IPS DF 6.9 (cell line): Measurements from ENCODE around the gene S1PR3.

Experiments used
- DNase-seq: peaks from one replicate; pipeline ENCODE4 v3.0.0-alpha.2; 2013; ENCODE audit warnings: low read depth, low spot score
- H3K27ac ChIP-seq: one replicate; pipeline ENCODE4 v1.5.1; 2013; ENCODE audit warnings: low read length, control low read depth
- H3K27me3 ChIP-seq: 2 replicates; pipeline ENCODE4 v1.6.1; 2013; ENCODE audit warnings: mild to moderate bottlenecking, low read length; ENCODE audit not compliant: control insufficient read depth, insufficient read depth
- H3K36me3 ChIP-seq: 2 replicates; pipeline ENCODE4 v1.6.1; 2013; ENCODE audit warnings: low read length; ENCODE audit not compliant: control insufficient read depth, insufficient read depth
- H3K4me1 ChIP-seq: 2 replicates; pipeline ENCODE4 v1.6.1; 2013; ENCODE audit warnings: low read length; ENCODE audit not compliant: control insufficient read depth, insufficient read depth
- H3K4me3 ChIP-seq: 2 replicates; pipeline ENCODE4 v1.5.1; 2013; ENCODE audit warnings: mild to moderate bottlenecking, low read length
- H3K9me3 ChIP-seq: 2 replicates; pipeline ENCODE4 v1.6.1; 2013; ENCODE audit warnings: low read length, inconsistent platforms; ENCODE audit not compliant: control insufficient read depth, insufficient read depth
- WGBS: extraction: QIAGEN DNeasy Blood & Tissue Kit; methylation state at CpG from one replicate; pipeline ENCODE4 v1.1.7; 2013; ENCODE audit warnings: mixed read lengths, missing lambda C conversion rate; ENCODE audit not compliant: insufficient read length, insufficient coverage; 5-methylcytosine and 5-hydroxymethylcytosine counted together

The S1PR3 gene

GRCh38 chr9:88952086-88952615, 39.1 kb upstream of the S1PR3 start:
- no peak for DNase-seq
- H3K27me3 ChIP-seq, result no peaks in the 10 kb centered on the region
- no CpG with 5 or more reads among the region's 2 CpGs for WGBS
- no peaks in the 10 kb centered on the region for H3K4me1 ChIP-seq
- no peaks in the 10 kb centered on the region for H3K9me3 ChIP-seq
- no peak overlapping the region for H3K4me3 ChIP-seq
- no peaks in the 10 kb centered on the region for H3K36me3 ChIP-seq
- H3K27ac ChIP-seq, result no peak overlapping the region

GRCh38 chr9:88952976-88953375, 38.3 kb upstream of the S1PR3 start:
- no peaks in the 10 kb centered on the region for H3K27me3 ChIP-seq
- WGBS, result no CpG with 5 or more reads among the region's 4 CpGs
- no peak overlapping the region for H3K4me3 ChIP-seq
- H3K4me1 ChIP-seq, result no peaks in the 10 kb centered on the region
- H3K36me3 ChIP-seq, result no peaks in the 10 kb centered on the region
- no peaks in the 10 kb centered on the region for H3K9me3 ChIP-seq
- DNase-seq, result no peak
- H3K27ac ChIP-seq, result no peak overlapping the region

GRCh38 chr9:88953381-88954029, 37.8 kb upstream of the S1PR3 start:
- no peak overlapping the region for H3K4me3 ChIP-seq
- H3K36me3 ChIP-seq, result no peaks in the 10 kb centered on the region
- no peaks in the 10 kb centered on the region for H3K9me3 ChIP-seq
- DNase-seq, result no peak
- no peaks in the 10 kb centered on the region for H3K27me3 ChIP-seq
- H3K4me1 ChIP-seq, result no peaks in the 10 kb centered on the region
- no CpG with 5 or more reads among the region's 6 CpGs for WGBS
- no peak overlapping the region for H3K27ac ChIP-seq

- Histone ChIP-seq H3K27ac (no peak overlapping the region), H3K4me1 (no peaks in the 10 kb centered on the region), H3K36me3 (no peaks in the 10 kb centered on the region), H3K9me3 (no peaks in the 10 kb centered on the region), H3K4me3 (no peak overlapping the region), H3K27me3 (no peaks in the 10 kb centered on the region)
- WGBS, result no CpG with 5 or more reads among the region's 2 CpGs
- no peak for DNase-seq
These were observed 37.2 kb upstream of the S1PR3 start for GRCh38 chr9:88954066-88954465.

- no peaks in the 10 kb centered on the region for H3K9me3 ChIP-seq
- WGBS, result no CpG with 5 or more reads among the region's 3 CpGs
- H3K4me3 ChIP-seq, result no peak overlapping the region
- no peak for DNase-seq
- no peaks in the 10 kb centered on the region for H3K36me3 ChIP-seq
- no peaks in the 10 kb centered on the region for H3K4me1 ChIP-seq
- no peaks in the 10 kb centered on the region for H3K27me3 ChIP-seq
- no peak overlapping the region for H3K27ac ChIP-seq
These were observed 33.7 kb upstream of the S1PR3 start for GRCh38 chr9:88957526-88957925.

- Histone ChIP-seq H3K27me3 (no peaks in the 10 kb centered on the region), H3K27ac (no peak overlapping the region), H3K4me1 (no peaks in the 10 kb centered on the region), H3K36me3 (no peaks in the 10 kb centered on the region), H3K4me3 (no peak overlapping the region), H3K9me3 (no peaks in the 10 kb centered on the region)
- DNase-seq, result no peak
- WGBS, result no CpG with 5 or more reads among the region's 5 CpGs
These were observed 31.4 kb upstream of the S1PR3 start for GRCh38 chr9:88959727-88960469.

- no CpG with 5 or more reads among the region's 3 CpGs for WGBS
- Histone ChIP-seq H3K4me3 (no peak overlapping the region), H3K27ac (no peak overlapping the region), H3K9me3 (no peaks in the 10 kb centered on the region), H3K4me1 (no peaks in the 10 kb centered on the region), H3K27me3 (no peaks in the 10 kb centered on the region), H3K36me3 (no peaks in the 10 kb centered on the region)
- no peak for DNase-seq
These were observed 30.6 kb upstream of the S1PR3 start for GRCh38 chr9:88960632-88961031.

GRCh38 chr9:88965473-88965872, 25.8 kb upstream of the S1PR3 start:
- no peaks in the 10 kb centered on the region for H3K9me3 ChIP-seq
- no peak overlapping the region for H3K27ac ChIP-seq
- WGBS, result no CpG with 5 or more reads among the region's 8 CpGs

GRCh38 chr9:88966894-88967676, 24.2 kb upstream of the S1PR3 start:
- Histone ChIP-seq H3K27ac (no peak overlapping the region), H3K27me3 (no peaks in the 10 kb centered on the region), H3K36me3 (no peaks in the 10 kb centered on the region), H3K9me3 (no peaks in the 10 kb centered on the region), H3K4me1 (peaks cover 5% of the 10 kb centered on the region; the same call in 1 of the 2 replicates), H3K4me3 (no peak overlapping the region)
- no peak for DNase-seq
- WGBS, result no CpG with 5 or more reads among the region's 10 CpGs

More at GRCh38 chr9:88965473-88965872, 25.8 kb upstream of the S1PR3 start:
- Histone ChIP-seq H3K4me3 (no peak overlapping the region), H3K4me1 (peaks cover 5% of the 10 kb centered on the region; the same call in 1 of the 2 replicates), H3K36me3 (no peaks in the 10 kb centered on the region), H3K27me3 (no peaks in the 10 kb centered on the region)
- DNase-seq, result no peak

- DNase-seq, result no peak
- Histone ChIP-seq H3K27me3 (no peaks in the 10 kb centered on the region), H3K9me3 (no peaks in the 10 kb centered on the region), H3K4me1 (peaks cover 5% of the 10 kb centered on the region; the same call in 1 of the 2 replicates), H3K4me3 (no peak overlapping the region), H3K27ac (no peak overlapping the region), H3K36me3 (no peaks in the 10 kb centered on the region)
- no CpG with 5 or more reads among the region's 4 CpGs for WGBS
These were observed 22.5 kb upstream of the S1PR3 start for GRCh38 chr9:88968799-88969198.
